ACC112 (cell line): Measurements from ENCODE around the gene MEFV.
A peak's percentile ranks its signal among the peaks of the same experiment; 100 is the strongest.

Source experiments
- H2AFZ ChIP-seq: fragments of 200-600 bp; sonication (generic); one replicate; pipeline ENCODE4 v1.6.0; 2017; ENCODE audit warnings: antibody characterized with exemption, low read length; ENCODE audit not compliant: unreplicated experiment
- H3K27ac ChIP-seq: fragments of 200-600 bp; sonication (generic); 2 replicates; pipeline ENCODE4 v1.5.1; 2014; ENCODE audit warnings: low read depth, mild to moderate bottlenecking, antibody characterized with exemption, low read length, moderate library complexity
- H3K27me3 ChIP-seq: fragments of 200-600 bp; sonication (generic); 2 replicates; pipeline ENCODE4 v1.6.1; 2014; ENCODE audit warnings: mild to moderate bottlenecking, antibody characterized with exemption, low read length, moderate library complexity, mixed read lengths; ENCODE audit not compliant: insufficient read depth
- H3K36me3 ChIP-seq: fragments of 200-600 bp; sonication (generic); 2 replicates; pipeline ENCODE4 v1.6.1; 2016; ENCODE audit warnings: mild to moderate bottlenecking, antibody characterized with exemption, low read length, moderate library complexity, mixed read lengths; ENCODE audit not compliant: insufficient read depth
- H3K4me1 ChIP-seq: fragments of 200-600 bp; sonication (generic); one replicate; pipeline ENCODE4 v1.6.1; 2016; ENCODE audit warnings: low read length, mixed read lengths; ENCODE audit not compliant: insufficient read depth, unreplicated experiment, control insufficient read depth
- H3K4me3 ChIP-seq: fragments of 200-600 bp; sonication (generic); 2 replicates; pipeline ENCODE4 v1.5.1; 2014; ENCODE audit warnings: mild to moderate bottlenecking, low read depth, low read length
- H3K79me2 ChIP-seq: fragments of 200-600 bp; sonication (generic); one replicate; pipeline ENCODE4 v1.6.0; 2016; ENCODE audit warnings: low read length; ENCODE audit not compliant: control insufficient read depth, unreplicated experiment, insufficient read depth

The MEFV gene

DNA sequence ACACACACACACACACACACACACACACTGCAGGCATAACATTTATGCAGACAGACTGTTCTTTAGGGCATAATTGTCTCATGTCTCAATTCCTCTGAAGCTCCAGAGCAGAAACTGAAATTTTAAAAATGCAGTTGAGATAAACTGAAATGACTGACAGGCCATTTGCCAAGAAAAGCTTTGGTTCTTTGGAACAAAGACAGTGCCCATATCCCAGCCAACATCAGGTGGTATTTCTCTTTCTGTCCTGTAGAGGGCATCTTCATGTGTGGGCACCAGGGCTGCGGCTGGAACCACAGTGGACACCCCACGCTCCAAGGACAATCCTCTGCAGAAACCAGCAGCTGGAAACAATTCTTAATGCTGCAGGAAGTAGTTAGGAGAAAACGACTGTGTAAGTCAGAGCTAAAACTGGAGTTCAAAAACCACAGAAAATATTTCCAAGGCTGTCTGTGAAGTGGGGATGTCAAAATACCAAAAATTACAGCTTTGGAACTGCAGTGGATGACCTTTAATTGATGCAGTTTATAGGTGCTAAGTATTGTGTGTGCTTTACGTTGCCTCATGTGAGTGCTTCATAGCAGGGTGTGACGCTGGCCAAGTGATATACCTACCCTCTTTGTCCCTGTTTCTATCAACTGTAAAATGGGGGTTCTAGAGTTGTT, 10.6 kb upstream of the MEFV start:
- Histone ChIP-seq H2AFZ (no peak overlapping the region), H3K27me3 (no peaks in the 10 kb centered on the region), H3K4me1 (no peaks in the 10 kb centered on the region), H3K79me2 (peaks cover 3% of the 10 kb centered on the region), H3K36me3 (no peaks in the 10 kb centered on the region), H3K4me3 (no peak overlapping the region), H3K27ac (no peak overlapping the region)

DNA sequence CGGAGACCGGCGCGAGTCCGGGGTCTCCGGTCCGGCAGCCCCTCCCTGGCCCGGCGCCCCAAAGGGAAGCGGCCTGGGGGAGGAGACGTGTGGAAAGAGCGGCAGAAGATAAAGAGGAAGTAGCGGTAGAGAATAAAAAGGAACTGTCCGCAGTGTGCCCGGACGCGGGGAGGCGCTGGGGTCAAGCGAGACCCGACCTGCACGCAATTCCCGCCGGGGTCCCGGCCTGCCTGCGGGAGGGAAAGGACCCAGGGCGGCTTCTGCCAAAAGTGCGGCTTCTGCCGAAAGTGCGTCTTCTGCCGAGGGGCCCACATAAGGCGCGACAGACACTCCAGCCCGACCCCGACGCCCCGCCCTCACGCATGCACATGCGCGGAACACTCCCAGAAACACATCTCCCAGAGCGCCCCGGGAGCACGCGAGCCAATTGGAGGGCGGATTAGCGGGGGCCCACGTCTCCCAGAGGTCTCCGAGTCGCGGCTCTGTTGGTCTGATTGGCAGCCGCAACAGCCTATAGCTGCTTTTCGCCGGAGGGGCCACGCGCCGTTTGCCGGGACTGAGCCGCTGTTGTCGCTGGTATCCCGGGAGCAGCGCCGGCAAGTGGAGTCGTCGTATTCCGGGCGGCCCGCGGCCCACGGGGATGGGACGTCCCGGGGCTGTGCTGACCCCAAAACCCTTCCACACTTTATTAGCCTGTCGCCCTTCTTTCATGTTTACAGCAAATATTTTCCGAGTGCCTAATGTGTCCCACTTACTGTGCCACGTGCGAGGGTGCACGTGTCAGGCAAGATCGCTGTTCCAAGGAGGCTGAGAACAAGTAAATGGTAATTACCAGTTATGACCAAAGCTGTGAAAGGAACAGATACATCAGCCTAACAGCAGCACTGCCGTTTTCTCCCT, 8.0 kb upstream of the MEFV start:
- no peaks in the 10 kb centered on the region for H3K27me3 ChIP-seq
- peak overlapping the region; percentile 71 for H2AFZ ChIP-seq
- H3K4me1 ChIP-seq: peaks cover 1% of the 10 kb centered on the region
- peak overlapping the region; percentile 79 for H3K4me3 ChIP-seq
- H3K27ac ChIP-seq: peak overlapping the region; percentile 98
- H3K79me2 ChIP-seq: peaks cover 3% of the 10 kb centered on the region
- no peaks in the 10 kb centered on the region for H3K36me3 ChIP-seq

DNA sequence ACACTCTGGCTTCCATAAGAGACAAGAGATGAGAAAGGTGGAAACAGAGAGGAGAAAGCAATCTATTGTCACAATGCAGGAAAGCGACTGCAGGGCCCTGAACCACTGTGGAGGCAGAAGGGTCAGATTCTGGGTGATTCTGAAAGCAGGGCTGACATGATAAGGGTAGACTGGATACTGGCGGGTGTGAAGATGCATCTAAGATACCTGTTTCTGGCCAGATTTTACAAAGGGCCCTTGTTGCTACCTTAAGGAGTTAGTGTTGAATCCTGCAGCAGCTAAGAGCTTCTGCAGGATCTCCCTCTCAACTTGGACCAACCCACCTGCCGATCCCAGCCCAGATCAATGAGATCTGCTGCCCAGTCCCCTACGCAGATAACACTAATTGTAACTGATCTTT, 6.1 kb upstream of the MEFV start:
- no peaks in the 10 kb centered on the region for H3K36me3 ChIP-seq
- peaks cover 3% of the 10 kb centered on the region for H3K79me2 ChIP-seq
- H3K27me3 ChIP-seq: no peaks in the 10 kb centered on the region
- no peak overlapping the region for H2AFZ ChIP-seq
- H3K4me1 ChIP-seq: peaks cover 6% of the 10 kb centered on the region
- H3K4me3 ChIP-seq: peak overlapping the region; percentile 79
- no peak overlapping the region for H3K27ac ChIP-seq

DNA sequence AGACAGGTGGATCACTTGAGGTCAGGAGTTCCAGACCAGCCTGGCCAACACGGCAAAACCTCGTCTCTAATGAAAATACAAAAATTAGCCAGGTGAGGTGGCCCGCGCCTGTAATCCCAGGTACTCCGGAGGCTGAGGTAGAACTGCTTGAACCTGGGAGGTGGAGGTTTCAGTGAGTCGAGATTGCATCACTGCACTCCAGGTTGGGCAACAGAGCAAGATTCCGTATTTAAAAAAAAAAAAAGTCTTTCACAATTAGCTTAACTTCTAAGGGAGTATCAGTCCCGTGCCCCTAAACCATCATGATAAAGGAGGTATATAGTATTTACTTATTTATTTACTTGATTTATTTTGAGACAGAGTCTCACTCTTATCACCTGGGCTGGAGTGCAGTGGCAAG, 3.4 kb upstream of the MEFV start:
- Histone ChIP-seq H3K4me1 (peaks cover 14% of the 10 kb centered on the region), H2AFZ (no peak overlapping the region), H3K79me2 (no peaks in the 10 kb centered on the region), H3K36me3 (no peaks in the 10 kb centered on the region), H3K27me3 (no peaks in the 10 kb centered on the region), H3K27ac (no peak overlapping the region), H3K4me3 (no peak overlapping the region)

DNA sequence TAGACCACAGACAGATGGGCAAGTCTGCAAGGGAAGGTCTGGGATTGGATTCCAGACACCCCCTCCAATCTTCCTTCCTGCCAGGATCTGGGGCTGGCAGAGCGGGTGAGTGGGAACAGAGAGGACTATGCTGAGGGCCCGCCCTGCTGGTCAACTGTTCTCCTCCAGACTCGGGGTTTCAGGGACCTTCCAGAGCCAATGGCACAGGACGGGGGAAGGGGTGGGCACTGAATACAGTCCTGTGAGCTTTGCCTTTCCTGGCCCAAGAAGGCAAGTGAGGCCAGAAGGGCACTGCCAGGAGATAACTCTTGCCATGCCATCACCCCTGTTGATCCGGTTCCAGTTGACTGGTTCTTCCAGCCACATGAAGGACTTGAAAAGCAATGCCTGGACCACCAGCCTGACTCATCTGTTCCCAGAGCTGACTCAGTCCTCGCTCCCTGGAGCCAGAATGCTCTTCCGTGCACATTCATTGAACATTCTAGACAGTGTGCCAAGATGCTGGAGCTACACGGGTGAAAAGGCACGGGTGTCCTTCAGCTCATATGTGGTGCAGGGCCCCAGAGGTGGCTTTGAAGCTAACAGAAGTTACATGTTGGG, 533 bp upstream of the MEFV start:
- Histone ChIP-seq H3K36me3 (no peaks in the 10 kb centered on the region), H3K27ac (peak overlapping the region; percentile 48; the same call in 1 of the 2 replicates), H3K79me2 (no peaks in the 10 kb centered on the region), H2AFZ (no peak overlapping the region), H3K4me3 (no peak overlapping the region), H3K27me3 (no peaks in the 10 kb centered on the region), H3K4me1 (peaks cover 14% of the 10 kb centered on the region)

DNA sequence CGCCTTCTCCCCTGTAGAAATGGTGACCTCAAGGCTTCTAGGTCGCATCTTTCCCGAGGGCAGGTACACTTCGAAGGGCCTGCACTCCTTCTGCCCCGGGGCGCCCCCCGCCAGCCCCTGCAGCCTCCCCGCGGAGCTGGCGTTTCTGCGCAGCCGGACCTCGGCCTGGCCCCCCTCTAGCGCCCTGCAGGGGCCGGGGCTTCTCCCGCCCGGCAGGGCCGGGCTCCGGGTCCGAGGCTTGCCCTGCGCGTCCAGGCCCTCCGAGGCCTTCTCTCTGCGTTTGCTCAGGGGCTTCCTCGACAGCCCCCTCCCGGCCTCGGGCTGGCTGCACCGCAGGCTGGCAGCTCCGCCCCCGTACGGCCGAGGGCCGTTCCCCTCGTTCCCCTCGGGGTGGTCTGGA, 2.1 kb downstream of the MEFV start:
- Histone ChIP-seq H2AFZ (no peak overlapping the region), H3K27ac (no peak overlapping the region), H3K36me3 (no peaks in the 10 kb centered on the region), H3K4me3 (no peak overlapping the region), H3K4me1 (peaks cover 12% of the 10 kb centered on the region), H3K79me2 (no peaks in the 10 kb centered on the region), H3K27me3 (0 out of 2 replicates have a peak, but pooled peaks cover 7% of the 10 kb centered on the region)

DNA sequence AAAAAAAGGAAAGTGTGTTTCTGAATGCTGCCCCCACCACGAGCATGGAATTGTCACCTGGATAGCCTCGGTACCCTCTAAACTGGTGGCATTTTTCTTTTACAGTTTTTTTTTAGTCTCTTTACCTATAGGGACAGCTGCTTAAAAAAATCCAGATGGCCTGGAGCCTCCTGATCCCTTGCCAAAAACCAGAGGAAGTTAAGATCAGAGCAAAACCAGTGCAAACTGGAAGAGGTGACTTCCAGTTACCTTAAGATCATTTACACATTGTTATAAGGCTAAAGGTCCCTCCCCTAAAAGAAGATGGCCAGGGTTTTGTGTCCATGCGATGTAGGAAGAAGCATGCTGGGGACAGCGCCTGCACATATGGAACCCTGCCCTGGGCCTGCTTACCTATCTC, 3.5 kb downstream of the MEFV start:
- no peak overlapping the region for H2AFZ ChIP-seq
- H3K27me3 ChIP-seq: peaks cover 16% of the 10 kb centered on the region
- no peak overlapping the region for H3K4me3 ChIP-seq

DNA sequence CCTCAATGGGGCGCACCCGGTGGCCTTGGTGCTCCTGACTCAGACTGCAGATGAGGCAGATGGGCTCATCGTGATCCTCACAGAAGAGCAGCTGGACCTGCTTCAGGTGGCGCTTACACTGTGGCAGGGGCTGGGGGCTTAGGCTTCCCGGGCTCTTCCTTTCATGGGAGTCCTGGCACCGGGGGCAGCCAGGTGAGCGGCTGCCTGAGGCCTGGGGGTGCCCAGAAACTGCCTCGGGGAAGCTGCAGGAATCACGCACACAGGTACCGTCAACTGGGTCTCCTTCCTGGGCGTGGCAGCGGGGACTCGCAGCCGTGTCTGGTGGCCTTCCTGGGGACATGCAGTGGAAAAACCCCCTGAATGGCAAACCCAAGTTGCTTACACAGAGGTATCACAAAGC, 7.0 kb downstream of the MEFV start:
- Histone ChIP-seq H3K27ac (no peak overlapping the region), H3K27me3 (peaks cover 32% of the 10 kb centered on the region), H3K79me2 (no peaks in the 10 kb centered on the region), H3K4me1 (no peaks in the 10 kb centered on the region), H2AFZ (no peak overlapping the region), H3K36me3 (no peaks in the 10 kb centered on the region), H3K4me3 (no peak overlapping the region)

More for the DNA sequence above, 3.5 kb downstream of the MEFV start:
- H3K36me3 ChIP-seq: no peaks in the 10 kb centered on the region
- no peaks in the 10 kb centered on the region for H3K79me2 ChIP-seq
- H3K27ac ChIP-seq: no peak overlapping the region
- peaks cover 8% of the 10 kb centered on the region for H3K4me1 ChIP-seq

DNA sequence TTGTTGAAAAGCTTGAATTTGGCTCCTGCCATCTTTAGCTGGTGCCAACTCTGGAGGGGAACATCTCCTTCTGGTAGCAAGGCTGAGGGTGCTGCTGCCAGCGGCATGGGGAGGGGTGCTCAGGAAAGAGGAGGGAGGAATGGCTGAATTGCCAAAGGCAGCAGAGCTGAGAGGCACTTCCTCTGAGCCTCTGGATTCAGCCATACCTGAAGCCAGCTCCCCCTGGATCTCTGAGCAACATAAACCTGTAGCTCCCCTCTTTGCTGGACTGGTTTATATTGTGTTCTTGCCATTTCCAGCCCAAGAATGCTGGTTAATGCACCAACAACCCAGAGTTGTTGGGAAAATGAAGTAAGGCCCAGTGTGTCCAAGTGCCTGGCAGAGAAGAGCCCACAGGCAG, 7.4 kb downstream of the MEFV start:
- peaks cover 34% of the 10 kb centered on the region for H3K27me3 ChIP-seq
- no peak overlapping the region for H3K27ac ChIP-seq
- H3K36me3 ChIP-seq: no peaks in the 10 kb centered on the region
- no peaks in the 10 kb centered on the region for H3K4me1 ChIP-seq
- H3K79me2 ChIP-seq: no peaks in the 10 kb centered on the region
- no peak overlapping the region for H3K4me3 ChIP-seq
- no peak overlapping the region for H2AFZ ChIP-seq

DNA sequence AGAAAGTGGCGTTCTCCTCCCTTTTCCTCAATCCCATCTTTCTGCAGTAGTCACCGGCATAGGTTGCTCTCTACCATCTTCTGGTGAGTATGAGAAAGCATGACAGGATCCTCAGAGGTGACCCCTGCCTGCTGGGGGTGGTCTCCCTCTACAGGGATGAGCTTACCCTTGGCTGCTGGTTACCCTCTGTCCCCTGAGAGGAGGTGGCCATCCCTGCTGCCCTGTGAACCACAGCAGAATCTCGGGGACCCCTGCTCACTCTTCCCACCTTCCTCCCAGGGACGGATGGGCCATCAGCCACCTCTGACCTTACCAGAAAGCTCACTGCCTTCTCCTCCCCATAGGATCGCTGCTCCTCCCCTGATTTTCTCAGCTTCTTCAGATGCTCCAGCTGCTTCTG, 7.8 kb downstream of the MEFV start:
- H3K4me3 ChIP-seq: no peak overlapping the region
- H3K27me3 ChIP-seq: peaks cover 36% of the 10 kb centered on the region
- H3K4me1 ChIP-seq: no peaks in the 10 kb centered on the region
- H2AFZ ChIP-seq: no peak overlapping the region
- H3K79me2 ChIP-seq: no peaks in the 10 kb centered on the region
- no peaks in the 10 kb centered on the region for H3K36me3 ChIP-seq
- H3K27ac ChIP-seq: no peak overlapping the region
